IMR-90 (cell line): ENCODE results near the gene ZBTB40. TPM values are rescaled to one million over a fixed set of nuclear protein-coding genes. Genes with fewer than 3 reads are reported as not detected.
A peak's percentile ranks its signal among the peaks of the same experiment; 100 is the strongest.

ENCODE experiments used
- ATAC-seq: fragments of 200-7000 bp; cut with Tn5 transposase; 2 replicates; pipeline ENCODE4 v1.9.1; 2020; ENCODE audit warnings: low read depth, mild to moderate bottlenecking, moderate library complexity
- BruUV-seq: library from RNA; stranded (reverse); fragments of 400-500 nt; replicated peaks from 2 replicates; lab custom pipeline; 2021; lab: Mats Ljungman, UMichigan
- CTCF ChIA-PET: fragments of 300-600 bp; formaldehyde crosslinking; extraction: SDS; loops from one replicate; lab custom pipeline; 2021; ENCODE audit warnings: antibody characterized with exemption; lab: Yijun Ruan, JAX
- POLR2A ChIA-PET: fragments of 300-600 bp; sonication (Branson Sonifier 250); formaldehyde crosslinking; loops from one replicate; lab custom pipeline; 2022; ENCODE audit warnings: antibody characterized with exemption; ENCODE audit not compliant: unreplicated experiment; lab: Charles Lee
- DNase-seq: peaks from one replicate; pipeline ENCODE4 v3.0.0; 2013
- H2AFZ ChIP-seq: replicated peaks from 2 replicates; pipeline ENCODE3; 2013; ENCODE audit warnings: low read length, mild to moderate bottlenecking; ENCODE audit not compliant: poor library complexity
- H2AK5ac ChIP-seq: 2 replicates; pipeline ENCODE4 v1.6.1; 2013; ENCODE audit warnings: low read depth, low read length, inconsistent platforms
- H2AK9ac ChIP-seq: replicated peaks from 2 replicates; pipeline ENCODE3; 2013; ENCODE audit warnings: mild to moderate bottlenecking, low read depth, low read length, moderate library complexity; ENCODE audit not compliant: poor library complexity
- H2BK120ac ChIP-seq: 2 replicates; pipeline ENCODE4 v1.6.1; 2013; ENCODE audit warnings: low read depth, low read length, inconsistent platforms
- H2BK15ac ChIP-seq: 3 replicates; pipeline ENCODE4 v1.6.1; 2013; ENCODE audit warnings: low read depth, low read length, inconsistent platforms
- H2BK20ac ChIP-seq: 2 replicates; pipeline ENCODE4 v1.6.1; 2013; ENCODE audit warnings: low read depth, mild to moderate bottlenecking, inconsistent platforms, low read length, moderate library complexity
- H2BK5ac ChIP-seq: 2 replicates; pipeline ENCODE4 v1.6.1; 2013; ENCODE audit warnings: mild to moderate bottlenecking, low read depth, low read length, inconsistent platforms; ENCODE audit not compliant: poor library complexity, severe bottlenecking
- H3K14ac ChIP-seq: replicated peaks from 2 replicates; pipeline ENCODE4 v1.6.1; 2013; ENCODE audit warnings: low read depth, low read length, inconsistent platforms
- H3K18ac ChIP-seq: 2 replicates; pipeline ENCODE4 v1.6.1; 2013; ENCODE audit warnings: low read depth, low read length, control low read depth
- H3K23ac ChIP-seq: 2 replicates; pipeline ENCODE4 v1.6.1; 2013; ENCODE audit warnings: low read depth, low read length, inconsistent platforms
- H3K27ac ChIP-seq: 2 replicates; pipeline ENCODE4 v1.5.1; 2013; ENCODE audit warnings: mild to moderate bottlenecking, control low read depth, low read length; ENCODE audit not compliant: insufficient read depth
- H3K27me3 ChIP-seq: 2 replicates; pipeline ENCODE4 v1.6.1; 2013; ENCODE audit warnings: low read length; ENCODE audit not compliant: control insufficient read depth, insufficient read depth
- H3K36me3 ChIP-seq: 2 replicates; pipeline ENCODE4 v1.6.1; 2013; ENCODE audit warnings: low read length, mixed read lengths; ENCODE audit not compliant: control insufficient read depth, insufficient read depth
- H3K4ac ChIP-seq: 2 replicates; pipeline ENCODE4 v1.6.1; 2013; ENCODE audit warnings: low read depth, low read length, inconsistent platforms
- H3K4me1 ChIP-seq: 2 replicates; pipeline ENCODE4 v1.6.1; 2013; ENCODE audit warnings: low read length, mixed read lengths; ENCODE audit not compliant: control insufficient read depth, insufficient read depth
- H3K4me2 ChIP-seq: 2 replicates; pipeline ENCODE4 v1.6.1; 2013; ENCODE audit warnings: low read depth, mild to moderate bottlenecking, control low read depth, low read length, moderate library complexity
- H3K4me3 ChIP-seq: 2 replicates; pipeline ENCODE4 v1.5.1; 2013; ENCODE audit warnings: low read depth, mild to moderate bottlenecking, control low read depth, low read length, moderate library complexity; ENCODE audit not compliant: insufficient read depth
- H3K56ac ChIP-seq: 2 replicates; pipeline ENCODE4 v1.6.1; 2013; ENCODE audit warnings: low read length, inconsistent platforms; ENCODE audit not compliant: insufficient read depth; ENCODE audit errors: extremely low read depth
- H3K79me1 ChIP-seq, 2 experiments: 2 replicates each; pipeline ENCODE4 v1.6.1; 2013; ENCODE audit warnings: low read length in 2 of 2, inconsistent platforms in 1 of 2, low read depth in 1 of 2
- H3K9ac ChIP-seq: 2 replicates; pipeline ENCODE4 v1.6.1; 2013; ENCODE audit warnings: low read depth, low read length, control low read depth
- H3K9me1 ChIP-seq: 2 replicates; pipeline ENCODE4 v1.6.1; 2013; ENCODE audit warnings: low read length, inconsistent platforms; ENCODE audit not compliant: insufficient read depth
- H3K9me3 ChIP-seq: 2 replicates; pipeline ENCODE4 v1.6.1; 2013; ENCODE audit warnings: low read length; ENCODE audit not compliant: control insufficient read depth, insufficient read depth
- H4K20me1 ChIP-seq: 2 replicates; pipeline ENCODE4 v1.6.1; 2013; ENCODE audit warnings: low read length, inconsistent platforms; ENCODE audit not compliant: insufficient read depth
- H4K5ac ChIP-seq: 2 replicates; pipeline ENCODE4 v1.6.1; 2013; ENCODE audit warnings: mild to moderate bottlenecking, low read depth, low read length, control low read depth
- H4K8ac ChIP-seq, 2 experiments: 2 replicates each; pipeline ENCODE4 v1.6.1; 2013; ENCODE audit warnings: low read depth in 2 of 2, low read length in 2 of 2, control low read depth in 1 of 2, inconsistent platforms in 1 of 2
- H4K91ac ChIP-seq: 2 replicates; pipeline ENCODE4 v1.6.1; 2013; ENCODE audit warnings: low read depth, low read length, inconsistent platforms; ENCODE audit not compliant: insufficient read depth
- CEBPB ChIP-seq: IDR thresholded peaks from 2 replicates; pipeline ENCODE4 v1.6.1; 2012; ENCODE audit warnings: low read depth, low read length, improper control_type of control experiment
- CHD1 ChIP-seq: IDR thresholded peaks from 2 replicates; pipeline ENCODE4 v1.6.1; 2012; ENCODE audit warnings: low read depth, low read length, improper control_type of control experiment
- CTCF ChIP-seq: conservative IDR thresholded peaks from 2 replicates; pipeline ENCODE4 v1.5.1; 2012; ENCODE audit warnings: mild to moderate bottlenecking, low read depth, low read length, improper control_type of control experiment
- FOS ChIP-seq: fragments of 150-350 bp; IDR thresholded peaks from 2 replicates; pipeline ENCODE4 v1.6.1; 2016; ENCODE audit warnings: low read depth, low read length
- MAZ ChIP-seq: IDR thresholded peaks from 2 replicates; pipeline ENCODE4 v1.6.1; 2012; ENCODE audit warnings: low read depth, mild to moderate bottlenecking, low read length, improper control_type of control experiment, moderate library complexity, borderline replicate concordance
- RCOR1 ChIP-seq: IDR thresholded peaks from 2 replicates; pipeline ENCODE4 v1.6.1; 2012; ENCODE audit warnings: mild to moderate bottlenecking, low read length, improper control_type of control experiment; ENCODE audit not compliant: insufficient replicate concordance
- RFX5 ChIP-seq: IDR thresholded peaks from 2 replicates; pipeline ENCODE4 v1.8.0; 2012; ENCODE audit warnings: low read depth, mild to moderate bottlenecking, low read length, moderate library complexity
- WGBS, 2 experiments: methylation state at CpG; one replicate each; pipeline versions ENCODE4 v1.1.5 to v1.1.7; 2013; ENCODE audit warnings: missing lambda C conversion rate in 2 of 2; ENCODE audit not compliant: insufficient read length in 1 of 2; ENCODE audit errors: extremely low coverage in 2 of 2; 5-methylcytosine and 5-hydroxymethylcytosine counted together
- dilution Hi-C: fragments of 300-500 bp; cut with HindIII; formaldehyde crosslinking; loops from one replicate; pipeline ENCODE4 v1.14.3; 2018; ENCODE audit warnings: low sequenced_read_pairs; ENCODE audit not compliant: unreplicated experiment
- in situ Hi-C: fragments of 300-500 bp; cut with MboI; formaldehyde crosslinking; loops from 3 replicates; pipeline ENCODE4 v1.14.3; 2019; ENCODE audit warnings: low sequenced_read_pairs, inconsistent platforms, mixed read lengths
- intact Hi-C: fragments of 100-400 bp; cut with micrococcal nuclease; formaldehyde crosslinking; loops from 2 replicates; pipeline ENCODE4 v1.10.0; 2022
- polyA plus RNA-seq, 3 experiments: library from polyadenylated mRNA; depleted of rRNA; stranded (reverse); fragments of >200 nt; gene quantifications; 2 replicates each; pipeline ENCODE4 v1.2.3, GENCODE V29; 2012; ENCODE audit warnings: low replicate concordance in 1 of 3
- total RNA-seq: library from RNA; depleted of rRNA; stranded (reverse); fragments of >200 nt; gene quantifications from 2 replicates; pipeline ENCODE4 v1.2.3, GENCODE V29; 2012
- TF ChIP-seq, protein P1 (sequence below): fragments of 150-350 bp; IDR thresholded peaks from 2 replicates; pipeline ENCODE4 v1.6.1; 2017; ENCODE audit warnings: mild to moderate bottlenecking, antibody characterized with exemption, low read length, low read depth

Gene ZBTB40
- total and polyA plus RNA-seq, 2 of the 4 experiments (the other 2 are of a cell fraction), result 6.0 to 9.7 TPM

GRCh38 chr1:22412932-22413727 lies 38.5 kb upstream of the ZBTB40 start:
- peaks cover 21% of the 10 kb centered on the region for H3K27me3 ChIP-seq
- no peak overlapping the region for H3K18ac ChIP-seq
- no peaks in the 10 kb centered on the region; the same call in 1 of the 2 replicates for H4K20me1 ChIP-seq
- H3K23ac ChIP-seq, result no peak overlapping the region
- no peak overlapping the region for H2BK20ac ChIP-seq
- no peak overlapping the region for H4K5ac ChIP-seq
- H3K36me3 ChIP-seq, result no peaks in the 10 kb centered on the region
- peaks cover 16% of the 10 kb centered on the region; the same call in 1 of the 2 replicates for H3K4me1 ChIP-seq
- H4K91ac ChIP-seq, result peak overlapping the region; percentile 43; the same call in 1 of the 2 replicates
- H3K9me1 ChIP-seq, result 0 out of 2 replicates have a peak, but pooled peaks cover 2% of the 10 kb centered on the region
- no peaks in the 10 kb centered on the region for H3K79me1 ChIP-seq
- H3K4ac ChIP-seq, result no peak overlapping the region
- no peak overlapping the region for H3K56ac ChIP-seq
- no peak overlapping the region for H2BK5ac ChIP-seq
- in situ Hi-C loops (no loop called here), dilution Hi-C loops (no loop called here), intact Hi-C loops (loop anchor here (10.0 kb wide), 1 partner anchor 388 kb away; no protein-coding TSS in a partner anchor)
- no peak for TF ChIP-seq CTCF
- no peak for TF ChIP-seq RCOR1
- no peak for TF ChIP-seq MAZ
- TF ChIP-seq, protein P1, sequence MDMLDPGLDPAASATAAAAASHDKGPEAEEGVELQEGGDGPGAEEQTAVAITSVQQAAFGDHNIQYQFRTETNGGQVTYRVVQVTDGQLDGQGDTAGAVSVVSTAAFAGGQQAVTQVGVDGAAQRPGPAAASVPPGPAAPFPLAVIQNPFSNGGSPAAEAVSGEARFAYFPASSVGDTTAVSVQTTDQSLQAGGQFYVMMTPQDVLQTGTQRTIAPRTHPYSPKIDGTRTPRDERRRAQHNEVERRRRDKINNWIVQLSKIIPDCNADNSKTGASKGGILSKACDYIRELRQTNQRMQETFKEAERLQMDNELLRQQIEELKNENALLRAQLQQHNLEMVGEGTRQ, result peak; percentile 22; the same call in 1 of the 2 replicates
- no peak for TF ChIP-seq FOS
- TF ChIP-seq CHD1, result no peak
- TF ChIP-seq CEBPB, result no peak
- no peak for TF ChIP-seq RFX5
- no peak overlapping the region for H2AK9ac ChIP-seq
- CTCF ChIA-PET, result interaction anchor here (0.6 kb wide), 2 partner anchors 28 to 98 kb away, joined by 4 read pairs; no protein-coding TSS in a partner anchor
- H3K9me3 ChIP-seq, result peaks cover 3% of the 10 kb centered on the region; the same call in 1 of the 2 replicates
- H3K9ac ChIP-seq, result no peak overlapping the region
- no peak overlapping the region for H3K27ac ChIP-seq
- H4K8ac ChIP-seq, result no peak overlapping the region
- DNase-seq (peak; percentile 17), ATAC-seq (no peak)
- no peak overlapping the region; the same call in 1 of the 2 replicates for H3K4me2 ChIP-seq
- H2AK5ac ChIP-seq, result no peak overlapping the region
- no peak overlapping the region for H2AFZ ChIP-seq
- H3K14ac ChIP-seq, result no peak overlapping the region
- H2BK120ac ChIP-seq, result no peak overlapping the region
- POLR2A ChIA-PET, result no interaction called here
- 0 out of 3 replicates have a peak overlapping the region, but pooled peaks have one; percentile 34 for H2BK15ac ChIP-seq
- no peak overlapping the region for H3K4me3 ChIP-seq
- BruUV-seq, result no TSS peak
- WGBS, 2 experiments, result 21% methylated on average over 2 of the region's 8 CpGs; no CpG with 5 or more reads in 1 of the 2 experiments
